Cerebellar cortex (tissue), 1 donor: ENCODE measurements around the gene ZNF565.
"Not testable (repeated sequence)": the region's sequence is repeated elsewhere in the genome, so short reads cannot be mapped to it uniquely, and the experiment has no call there.

Source experiments
- DNase-seq: peaks from one replicate; pipeline ENCODE4 v3.0.0-alpha.2; 2015; ENCODE audit warnings: low spot score

The ZNF565 gene

GRCh38 chr19:36150586-36150985 is 63.9 kb downstream of the ZNF565 start:
- DNase-seq = no peak

GRCh38 chr19:36149673-36150406 is 64.6 kb downstream of the ZNF565 start:
- DNase-seq = no peak

DNA sequence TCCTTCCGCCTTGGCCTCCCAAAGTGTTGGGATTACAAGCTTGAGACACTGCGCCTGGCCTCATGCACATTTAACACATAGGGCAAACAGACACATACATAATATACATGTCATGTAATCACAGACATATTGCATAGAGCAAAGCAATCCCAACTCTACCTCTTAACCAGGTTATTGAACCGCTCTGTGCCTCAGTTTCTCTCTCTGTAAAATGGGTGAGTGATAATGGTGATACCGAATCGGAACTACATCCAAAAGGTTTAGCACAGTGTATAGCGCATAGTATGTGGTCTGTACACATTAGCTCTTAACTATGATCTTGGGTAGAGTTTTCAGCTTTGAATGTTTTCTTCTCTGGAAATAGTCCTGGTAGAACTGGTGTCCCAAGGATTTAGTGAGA is 69.8 kb downstream of the ZNF565 start:
- no peak for DNase-seq

DNA sequence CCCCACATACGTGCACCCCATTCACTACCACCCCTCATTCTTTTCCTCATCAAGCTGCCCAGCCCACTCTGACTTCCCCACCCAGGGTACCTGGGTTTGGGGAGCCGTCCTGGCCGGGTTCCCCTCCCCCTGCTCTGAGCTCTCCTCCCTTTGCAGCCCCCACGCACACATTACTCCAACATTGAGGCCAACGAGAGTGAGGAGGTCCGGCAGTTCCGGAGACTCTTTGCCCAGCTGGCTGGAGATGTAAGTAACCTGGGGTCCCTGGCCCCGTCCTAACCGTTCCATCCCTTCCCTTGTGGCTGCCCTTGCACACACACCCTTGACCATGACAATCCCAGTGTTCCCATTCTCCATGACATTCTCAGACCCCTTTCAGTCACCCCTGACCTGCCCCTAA is 72.0 kb downstream of the ZNF565 start:
- no peak for DNase-seq

DNA sequence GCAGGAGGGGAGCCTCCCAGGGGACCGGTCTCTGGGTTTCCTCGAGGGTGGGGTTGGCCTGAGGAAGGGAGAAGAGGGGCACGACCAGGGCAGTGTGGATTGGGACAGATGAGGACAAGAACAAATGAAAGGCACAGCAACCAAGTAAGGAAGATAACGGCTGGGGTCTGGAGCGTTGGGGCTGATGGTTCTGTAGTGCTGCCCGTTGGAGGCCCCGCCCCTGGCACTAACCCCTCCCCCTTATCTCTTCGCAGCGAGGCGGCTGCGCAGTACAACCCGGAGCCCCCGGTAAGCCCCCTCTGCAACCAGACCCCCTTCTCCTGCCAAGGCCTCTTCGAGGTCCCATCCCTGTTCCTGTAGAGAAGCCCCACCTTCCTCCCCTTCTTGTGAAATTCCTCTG is 72.4 kb downstream of the ZNF565 start:
- no peak for DNase-seq

- DNase-seq = peak; percentile 89
Measured at GRCh38 chr19:36141039-36141927, 73.2 kb downstream of the ZNF565 start.

- DNase-seq = peak; percentile 59
Measured at GRCh38 chr19:36140304-36141038, 74.0 kb downstream of the ZNF565 start.

DNA sequence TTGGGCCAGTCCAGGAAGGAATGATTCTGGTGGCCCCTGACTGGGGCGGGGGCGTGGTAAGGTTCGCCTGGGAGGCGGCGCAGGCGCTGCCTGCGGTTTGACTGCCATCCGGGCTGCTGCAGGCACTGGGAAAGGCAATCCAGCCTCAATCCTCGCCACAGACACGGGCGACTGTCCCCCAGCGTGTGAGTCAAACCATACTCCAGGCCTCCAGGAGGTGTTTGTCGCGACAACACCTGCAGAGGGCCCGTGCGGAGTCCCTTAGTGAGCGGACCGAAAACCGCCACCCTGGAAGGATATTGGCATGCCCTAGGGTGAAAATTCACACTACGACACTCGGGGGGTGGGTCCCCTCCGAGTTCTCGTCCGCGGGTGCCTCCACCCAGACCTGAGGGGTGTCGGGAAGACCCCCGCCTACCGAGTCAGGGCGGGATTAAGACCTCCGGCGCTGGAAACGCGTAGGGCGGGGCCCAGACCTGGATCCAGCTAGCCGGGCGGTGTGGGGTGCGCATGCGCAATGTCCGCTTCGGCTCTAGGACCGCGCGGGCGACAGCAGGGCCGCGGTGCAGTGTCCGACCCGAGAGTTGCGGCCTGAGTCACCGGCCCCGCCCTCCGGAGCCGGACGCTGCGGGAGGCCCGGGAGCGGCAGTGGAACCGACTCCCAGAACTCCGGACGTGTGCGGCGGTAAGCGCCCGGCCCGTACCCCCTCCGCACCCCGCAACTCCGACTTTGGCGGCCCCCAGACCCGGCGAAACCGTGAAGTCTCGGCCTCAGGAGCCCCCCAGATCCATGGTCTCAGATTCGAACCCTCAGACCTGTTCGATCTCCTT is 74.8 kb downstream of the ZNF565 start, which contains the start of gene CAPNS1:
Gene CAPNS1, plus strand, starts transcription at position 594 of the 831 bp plus-strand sequence. CDS start 946 bp downstream, outside the sequence.
- DNase-seq = peak; percentile 97

- DNase-seq = no peak
Measured at GRCh38 chr19:36139120-36139472, 75.4 kb downstream of the ZNF565 start.

DNA sequence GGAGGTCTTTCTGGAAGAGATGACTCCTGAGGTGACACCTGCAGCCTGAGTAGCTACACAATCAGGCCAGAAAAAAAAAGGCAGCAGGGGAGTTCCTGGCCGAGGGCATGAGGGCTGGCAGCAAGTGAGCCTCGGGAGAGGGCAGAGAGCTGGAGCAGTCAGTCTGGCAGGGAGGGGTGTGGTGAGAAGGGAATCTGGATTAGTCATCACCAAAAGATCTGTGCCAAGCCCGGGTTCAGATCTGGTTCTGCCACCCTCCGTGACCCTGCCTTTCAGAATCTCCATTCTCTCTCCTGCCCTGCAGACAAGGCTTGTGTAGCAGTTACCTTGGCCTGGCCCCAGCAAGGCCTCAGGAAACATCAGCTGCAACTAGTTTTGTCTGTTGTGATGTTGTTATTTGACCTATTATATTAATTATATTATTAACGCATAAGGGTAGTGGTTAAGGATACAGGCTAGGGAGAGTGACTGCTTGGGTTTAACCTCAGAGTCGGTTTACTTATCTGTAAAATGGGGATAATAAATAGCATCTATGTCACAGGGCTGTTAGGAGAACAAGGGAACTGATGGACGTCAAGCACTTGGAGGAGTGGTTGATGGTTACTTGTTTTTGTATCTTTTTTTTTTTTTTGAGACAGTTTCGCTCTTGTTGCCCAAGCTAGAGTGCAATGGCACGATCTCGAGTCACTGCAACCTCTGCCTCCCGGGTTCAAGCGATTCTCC is 77.3 kb downstream of the ZNF565 start:
- DNase-seq = peak; percentile 75

DNA sequence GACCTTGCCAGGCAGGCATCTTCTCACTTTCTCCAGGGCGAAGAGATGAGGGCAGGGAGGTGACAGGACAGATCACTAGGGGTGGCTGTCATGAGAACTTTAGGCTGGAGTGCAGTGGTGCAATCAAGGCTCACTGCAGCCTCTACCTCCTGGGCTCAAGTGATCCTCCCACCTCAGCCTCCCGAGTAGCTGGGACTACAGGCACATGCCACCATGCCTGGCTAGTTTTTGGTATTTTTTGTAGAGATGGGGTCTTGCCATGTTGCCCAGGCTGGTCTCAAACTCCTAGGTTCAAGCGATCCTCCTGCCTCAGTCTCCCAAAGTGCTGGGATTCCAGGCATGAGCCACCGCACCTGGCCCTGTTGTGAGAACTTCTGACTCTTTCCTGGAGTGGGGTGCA is 79.6 kb downstream of the ZNF565 start:
- not testable (repeated sequence) for DNase-seq
